Nephron (organoid): Measurements from ENCODE around the gene CNOT1.
A peak's percentile ranks its signal among the peaks of the same experiment; 100 is the strongest.

Source experiments
- H3K27ac Mint-ChIP-seq, 3 experiments: 2 replicates each; pipeline ENCODE4 v1.8.0; 2020; ENCODE audit warnings: mixed read lengths in 3 of 3, mild to moderate bottlenecking in 2 of 3, moderate library complexity in 1 of 3
- H3K27me3 Mint-ChIP-seq: 2 replicates; pipeline ENCODE4 v1.8.0; 2021; ENCODE audit warnings: low read depth, mild to moderate bottlenecking, moderate library complexity, mixed read lengths
- H3K36me3 Mint-ChIP-seq: 2 replicates; pipeline ENCODE4 v1.8.0; 2020; ENCODE audit warnings: low read depth, mixed read lengths
- H3K4me1 Mint-ChIP-seq: 2 replicates; pipeline ENCODE4 v1.8.0; 2020; ENCODE audit warnings: mixed read lengths
- H3K4me3 Mint-ChIP-seq, 3 experiments: 2 replicates each; pipeline ENCODE4 v1.8.0; 2020; ENCODE audit warnings: mild to moderate bottlenecking in 3 of 3, mixed read lengths in 3 of 3, moderate library complexity in 2 of 3
- H3K9me3 Mint-ChIP-seq: 2 replicates; pipeline ENCODE4 v1.8.0; 2020; ENCODE audit warnings: mixed read lengths
- CTCF ChIP-seq, 3 experiments: fragments of 200-600 bp; sonication (generic); IDR thresholded peaks; one replicate each; pipeline ENCODE4 v1.5.0; 2021; ENCODE audit warnings: antibody characterized with exemption in 3 of 3; ENCODE audit not compliant: unreplicated experiment in 3 of 3

The CNOT1 gene

GRCh38 chr16:58503166-58503862 lies 126.3 kb downstream of the CNOT1 start:
- Mint-ChIP-seq H3K27ac (no peak overlapping the region), H3K4me3 (no peak overlapping the region), H3K9me3 (no peaks in the 10 kb centered on the region), H3K36me3 (no peaks in the 10 kb centered on the region), H3K4me1 (peaks cover 4% of the 10 kb centered on the region), H3K27me3 (peaks cover 24% of the 10 kb centered on the region)
- TF ChIP-seq CTCF (IDR thresholded peaks at IDR 0.05; ENCODE audit: unreplicated experiment in 3 of 3): no peak

GRCh38 chr16:58502217-58502921 lies 127.3 kb downstream of the CNOT1 start:
- peak overlapping the region in 2 of 3 experiments; percentile 47 to 86 for H3K4me3 Mint-ChIP-seq
- H3K4me1 Mint-ChIP-seq: peaks cover 4% of the 10 kb centered on the region
- no peaks in the 10 kb centered on the region for H3K9me3 Mint-ChIP-seq
- H3K27me3 Mint-ChIP-seq: peaks cover 29% of the 10 kb centered on the region
- H3K36me3 Mint-ChIP-seq: no peaks in the 10 kb centered on the region
- TF ChIP-seq CTCF (IDR thresholded peaks at IDR 0.05; ENCODE audit: unreplicated experiment in 3 of 3): no peak
- no peak overlapping the region for H3K27ac Mint-ChIP-seq

- Mint-ChIP-seq H3K4me3 (peak overlapping the region; percentile 82 to 86 (median 84)), H3K36me3 (no peaks in the 10 kb centered on the region), H3K27ac (peak overlapping the region in 1 of 3 experiments; percentile 79), H3K27me3 (peaks cover 29% of the 10 kb centered on the region), H3K9me3 (no peaks in the 10 kb centered on the region), H3K4me1 (peaks cover 4% of the 10 kb centered on the region)
- no peak for TF ChIP-seq CTCF (IDR thresholded peaks at IDR 0.05; ENCODE audit: unreplicated experiment in 3 of 3)
Measured at GRCh38 chr16:58501242-58502131, 128.1 kb downstream of the CNOT1 start.

- H3K27ac Mint-ChIP-seq: no peak overlapping the region
- H3K4me1 Mint-ChIP-seq: peaks cover 6% of the 10 kb centered on the region
- no peaks in the 10 kb centered on the region for H3K9me3 Mint-ChIP-seq
- H3K27me3 Mint-ChIP-seq: peaks cover 29% of the 10 kb centered on the region
- no peak for TF ChIP-seq CTCF (IDR thresholded peaks at IDR 0.05; ENCODE audit: unreplicated experiment in 3 of 3)
- peak overlapping the region; percentile 82 to 86 (median 84) for H3K4me3 Mint-ChIP-seq
- H3K36me3 Mint-ChIP-seq: no peaks in the 10 kb centered on the region
Measured at GRCh38 chr16:58500430-58501241, 129.0 kb downstream of the CNOT1 start.

GRCh38 chr16:58499615-58500351 lies 129.8 kb downstream of the CNOT1 start, which contains the start of gene NDRG4:
TSS of gene NDRG4 (plus strand) at chr16:58500143. CDS start at chr16:58500249, 106 bp downstream.
- no peak for TF ChIP-seq CTCF (IDR thresholded peaks at IDR 0.05; ENCODE audit: unreplicated experiment in 3 of 3)
- Mint-ChIP-seq H3K36me3 (no peaks in the 10 kb centered on the region), H3K4me1 (peaks cover 14% of the 10 kb centered on the region), H3K9me3 (no peaks in the 10 kb centered on the region), H3K4me3 (peak within 1 kb of the TSS; percentile 69 to 86 (median 78)), H3K27me3 (peaks cover 29% of the 10 kb centered on the region), H3K27ac (peak within 1 kb of the TSS in 2 of 3 experiments; percentile 49 to 77)
